IPS-18a (cell line): ENCODE data around the gene SASS6.
A peak's percentile ranks its signal among the peaks of the same experiment; 100 is the strongest.

Experiments used
- H3K27ac ChIP-seq: one replicate; pipeline ENCODE4 v1.5.1; 2013; ENCODE audit warnings: low read length
- H3K27me3 ChIP-seq: one replicate; pipeline ENCODE4 v1.6.1; 2013; ENCODE audit warnings: mild to moderate bottlenecking, low read length; ENCODE audit not compliant: control insufficient read depth, insufficient read depth
- H3K36me3 ChIP-seq: one replicate; pipeline ENCODE4 v1.6.1; 2013; ENCODE audit warnings: low read depth, low read length; ENCODE audit not compliant: control insufficient read depth
- H3K4me1 ChIP-seq: one replicate; pipeline ENCODE4 v1.6.1; 2013; ENCODE audit warnings: low read depth, low read length; ENCODE audit not compliant: control insufficient read depth
- H3K4me3 ChIP-seq: one replicate; pipeline ENCODE4 v1.5.1; 2013; ENCODE audit warnings: low read length
- H3K9ac ChIP-seq: one replicate; pipeline ENCODE4 v1.6.1; 2013; ENCODE audit warnings: mild to moderate bottlenecking, low read length, moderate library complexity
- H3K9me3 ChIP-seq: one replicate; pipeline ENCODE4 v1.6.1; 2013; ENCODE audit warnings: low read depth, low read length; ENCODE audit not compliant: control insufficient read depth

Gene SASS6

GRCh38 chr1:100146958-100147357 lies 14.2 kb upstream of the SASS6 start:
- no peaks in the 10 kb centered on the region for H3K9me3 ChIP-seq
- peaks cover 5% of the 10 kb centered on the region for H3K4me1 ChIP-seq
- H3K9ac ChIP-seq = no peak overlapping the region
- H3K27ac ChIP-seq = no peak overlapping the region
- peaks cover 42% of the 10 kb centered on the region for H3K36me3 ChIP-seq
- H3K27me3 ChIP-seq = no peaks in the 10 kb centered on the region
- no peak overlapping the region for H3K4me3 ChIP-seq

- no peaks in the 10 kb centered on the region for H3K27me3 ChIP-seq
- H3K9ac ChIP-seq = no peak overlapping the region
- no peaks in the 10 kb centered on the region for H3K9me3 ChIP-seq
- H3K27ac ChIP-seq = no peak overlapping the region
- peaks cover 5% of the 10 kb centered on the region for H3K4me1 ChIP-seq
- no peak overlapping the region for H3K4me3 ChIP-seq
- peaks cover 57% of the 10 kb centered on the region for H3K36me3 ChIP-seq
Measured at GRCh38 chr1:100145116-100145515, 12.4 kb upstream of the SASS6 start.

- peaks cover 76% of the 10 kb centered on the region for H3K36me3 ChIP-seq
- no peak overlapping the region for H3K27ac ChIP-seq
- no peak overlapping the region for H3K9ac ChIP-seq
- H3K4me1 ChIP-seq = peaks cover 2% of the 10 kb centered on the region
- no peaks in the 10 kb centered on the region for H3K27me3 ChIP-seq
- H3K4me3 ChIP-seq = no peak overlapping the region
- no peaks in the 10 kb centered on the region for H3K9me3 ChIP-seq
Measured at GRCh38 chr1:100142343-100142742, 9.6 kb upstream of the SASS6 start.

GRCh38 chr1:100141192-100141591 lies 8.5 kb upstream of the SASS6 start:
- H3K27me3 ChIP-seq = no peaks in the 10 kb centered on the region
- H3K4me1 ChIP-seq = no peaks in the 10 kb centered on the region
- peaks cover 78% of the 10 kb centered on the region for H3K36me3 ChIP-seq
- H3K27ac ChIP-seq = no peak overlapping the region
- no peak overlapping the region for H3K9ac ChIP-seq
- no peak overlapping the region for H3K4me3 ChIP-seq
- no peaks in the 10 kb centered on the region for H3K9me3 ChIP-seq

GRCh38 chr1:100137602-100138001 lies 4.9 kb upstream of the SASS6 start:
- Histone ChIP-seq H3K27ac (no peak overlapping the region), H3K27me3 (no peaks in the 10 kb centered on the region), H3K9ac (no peak overlapping the region), H3K9me3 (no peaks in the 10 kb centered on the region), H3K4me1 (no peaks in the 10 kb centered on the region), H3K36me3 (peaks cover 45% of the 10 kb centered on the region), H3K4me3 (no peak overlapping the region)

GRCh38 chr1:100134872-100135271 lies 2.1 kb upstream of the SASS6 start:
- peaks cover 24% of the 10 kb centered on the region for H3K36me3 ChIP-seq
- no peak overlapping the region for H3K4me3 ChIP-seq
- H3K9me3 ChIP-seq = no peaks in the 10 kb centered on the region
- H3K9ac ChIP-seq = no peak overlapping the region
- H3K4me1 ChIP-seq = no peaks in the 10 kb centered on the region
- H3K27ac ChIP-seq = no peak overlapping the region
- no peaks in the 10 kb centered on the region for H3K27me3 ChIP-seq

- no peak overlapping the region for H3K27ac ChIP-seq
- no peaks in the 10 kb centered on the region for H3K4me1 ChIP-seq
- H3K9ac ChIP-seq = peak overlapping the region; percentile 91
- H3K36me3 ChIP-seq = no peaks in the 10 kb centered on the region
- H3K27me3 ChIP-seq = no peaks in the 10 kb centered on the region
- no peaks in the 10 kb centered on the region for H3K9me3 ChIP-seq
- H3K4me3 ChIP-seq = peak overlapping the region; percentile 95
Measured at GRCh38 chr1:100131623-100132022, 1.1 kb downstream of the SASS6 start.

GRCh38 chr1:100130552-100131077 lies 2.1 kb downstream of the SASS6 start:
- H3K4me3 ChIP-seq = no peak overlapping the region
- H3K27ac ChIP-seq = no peak overlapping the region
- no peaks in the 10 kb centered on the region for H3K36me3 ChIP-seq
- no peaks in the 10 kb centered on the region for H3K27me3 ChIP-seq
- H3K9me3 ChIP-seq = no peaks in the 10 kb centered on the region
- no peak overlapping the region for H3K9ac ChIP-seq
- H3K4me1 ChIP-seq = no peaks in the 10 kb centered on the region

- no peaks in the 10 kb centered on the region for H3K4me1 ChIP-seq
- peaks cover 15% of the 10 kb centered on the region for H3K36me3 ChIP-seq
- no peak overlapping the region for H3K27ac ChIP-seq
- no peak overlapping the region for H3K4me3 ChIP-seq
- no peak overlapping the region for H3K9ac ChIP-seq
- no peaks in the 10 kb centered on the region for H3K9me3 ChIP-seq
- H3K27me3 ChIP-seq = no peaks in the 10 kb centered on the region
Measured at GRCh38 chr1:100127226-100127625, 5.5 kb downstream of the SASS6 start.

- Histone ChIP-seq H3K4me3 (no peak overlapping the region), H3K36me3 (peaks cover 32% of the 10 kb centered on the region), H3K27me3 (no peaks in the 10 kb centered on the region), H3K9me3 (no peaks in the 10 kb centered on the region), H3K4me1 (no peaks in the 10 kb centered on the region), H3K9ac (no peak overlapping the region), H3K27ac (no peak overlapping the region)
Measured at GRCh38 chr1:100122177-100122576, 10.6 kb downstream of the SASS6 start.

GRCh38 chr1:100115524-100115923 lies 17.2 kb downstream of the SASS6 start:
- H3K9me3 ChIP-seq = no peaks in the 10 kb centered on the region
- H3K9ac ChIP-seq = no peak overlapping the region
- no peak overlapping the region for H3K4me3 ChIP-seq
- no peaks in the 10 kb centered on the region for H3K4me1 ChIP-seq
- H3K27me3 ChIP-seq = no peaks in the 10 kb centered on the region
- H3K27ac ChIP-seq = no peak overlapping the region
- H3K36me3 ChIP-seq = peaks cover 24% of the 10 kb centered on the region

GRCh38 chr1:100109554-100110066 lies 23.1 kb downstream of the SASS6 start:
- Histone ChIP-seq H3K4me3 (no peak overlapping the region), H3K9me3 (no peaks in the 10 kb centered on the region), H3K4me1 (no peaks in the 10 kb centered on the region), H3K27me3 (no peaks in the 10 kb centered on the region), H3K36me3 (peaks cover 30% of the 10 kb centered on the region), H3K9ac (no peak overlapping the region), H3K27ac (no peak overlapping the region)
